C4-2B (cell line): ENCODE measurements around the gene PPP5C.
"Not testable (repeated sequence)": the region's sequence is repeated elsewhere in the genome, so short reads cannot be mapped to it uniquely, and the experiment has no call there.

Experiments
- H3K27ac ChIP-seq: fragments of 450-650 bp; 2 replicates; pipeline ENCODE4 v1.5.1; 2017
- ZFX ChIP-seq: fragments of 450-650 bp; IDR thresholded peaks from 2 replicates; pipeline ENCODE4 v1.6.1; 2017
- TF ChIP-seq, protein P1 (sequence below): fragments of 450-650 bp; conservative IDR thresholded peaks from 2 replicates; pipeline ENCODE4 v1.5.1; 2017; ENCODE audit warnings: mild to moderate bottlenecking

Gene PPP5C

DNA sequence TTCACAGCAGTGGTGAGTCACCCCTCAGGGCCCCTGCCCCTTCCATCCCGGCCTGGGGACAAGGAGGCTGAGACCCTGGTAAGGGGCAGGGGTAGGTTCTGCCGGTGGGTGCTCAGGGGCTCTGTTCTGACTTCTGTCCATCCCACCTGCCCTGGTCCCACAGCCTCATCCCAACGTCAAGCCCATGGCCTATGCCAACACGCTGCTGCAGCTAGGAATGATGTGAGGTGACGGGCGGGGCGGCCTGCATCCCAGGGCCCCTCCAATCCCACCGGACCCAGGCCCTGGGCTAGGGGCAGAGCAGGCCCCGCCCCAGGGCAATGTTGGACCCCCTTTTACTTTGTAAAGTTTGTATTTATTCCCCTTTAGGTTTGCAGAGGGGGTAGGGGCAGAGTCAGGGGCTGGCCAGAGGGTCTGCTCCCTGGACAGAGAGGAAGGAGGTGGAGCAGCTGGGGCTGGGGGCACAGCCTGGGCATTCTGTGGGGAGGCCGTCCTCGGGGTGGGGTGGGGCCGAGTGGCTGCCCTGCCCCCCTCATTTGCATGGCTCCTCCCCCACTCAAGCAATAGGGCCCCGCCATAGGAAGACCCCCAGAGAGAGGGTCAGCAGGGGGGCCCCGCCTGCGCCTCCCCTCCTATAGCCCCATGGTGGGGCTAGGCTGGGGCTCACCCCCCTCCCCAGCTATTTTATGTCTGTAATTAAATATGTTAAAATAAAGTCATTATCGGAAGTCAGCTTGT, 43.4 kb downstream of the PPP5C start:
- no peak overlapping the region for H3K27ac ChIP-seq
- TF ChIP-seq ZFX: no peak
- TF ChIP-seq, protein P1, sequence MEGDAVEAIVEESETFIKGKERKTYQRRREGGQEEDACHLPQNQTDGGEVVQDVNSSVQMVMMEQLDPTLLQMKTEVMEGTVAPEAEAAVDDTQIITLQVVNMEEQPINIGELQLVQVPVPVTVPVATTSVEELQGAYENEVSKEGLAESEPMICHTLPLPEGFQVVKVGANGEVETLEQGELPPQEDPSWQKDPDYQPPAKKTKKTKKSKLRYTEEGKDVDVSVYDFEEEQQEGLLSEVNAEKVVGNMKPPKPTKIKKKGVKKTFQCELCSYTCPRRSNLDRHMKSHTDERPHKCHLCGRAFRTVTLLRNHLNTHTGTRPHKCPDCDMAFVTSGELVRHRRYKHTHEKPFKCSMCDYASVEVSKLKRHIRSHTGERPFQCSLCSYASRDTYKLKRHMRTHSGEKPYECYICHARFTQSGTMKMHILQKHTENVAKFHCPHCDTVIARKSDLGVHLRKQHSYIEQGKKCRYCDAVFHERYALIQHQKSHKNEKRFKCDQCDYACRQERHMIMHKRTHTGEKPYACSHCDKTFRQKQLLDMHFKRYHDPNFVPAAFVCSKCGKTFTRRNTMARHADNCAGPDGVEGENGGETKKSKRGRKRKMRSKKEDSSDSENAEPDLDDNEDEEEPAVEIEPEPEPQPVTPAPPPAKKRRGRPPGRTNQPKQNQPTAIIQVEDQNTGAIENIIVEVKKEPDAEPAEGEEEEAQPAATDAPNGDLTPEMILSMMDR: no peak

DNA sequence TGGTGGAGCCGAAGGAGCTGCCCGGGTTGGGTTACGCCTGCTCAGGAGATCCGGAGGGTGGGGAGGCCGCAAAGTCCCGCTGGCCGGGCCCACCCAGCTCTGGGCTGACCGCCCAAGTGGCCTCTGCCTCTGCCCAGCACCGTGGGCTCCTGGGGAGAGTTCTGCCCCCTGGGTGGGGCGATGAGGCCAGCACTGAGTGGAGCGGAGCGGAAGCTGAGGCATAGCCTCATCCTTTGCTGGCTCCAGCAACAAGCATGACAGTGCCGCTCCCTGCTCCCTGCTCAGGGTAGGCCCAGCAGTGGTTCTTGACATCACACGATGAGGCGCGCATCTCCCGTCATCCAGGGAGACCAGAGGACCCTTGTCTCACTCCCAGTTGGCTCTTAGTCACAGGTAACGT, 44.0 kb downstream of the PPP5C start:
- no peak for TF ChIP-seq ZFX
- no peak overlapping the region for H3K27ac ChIP-seq

DNA sequence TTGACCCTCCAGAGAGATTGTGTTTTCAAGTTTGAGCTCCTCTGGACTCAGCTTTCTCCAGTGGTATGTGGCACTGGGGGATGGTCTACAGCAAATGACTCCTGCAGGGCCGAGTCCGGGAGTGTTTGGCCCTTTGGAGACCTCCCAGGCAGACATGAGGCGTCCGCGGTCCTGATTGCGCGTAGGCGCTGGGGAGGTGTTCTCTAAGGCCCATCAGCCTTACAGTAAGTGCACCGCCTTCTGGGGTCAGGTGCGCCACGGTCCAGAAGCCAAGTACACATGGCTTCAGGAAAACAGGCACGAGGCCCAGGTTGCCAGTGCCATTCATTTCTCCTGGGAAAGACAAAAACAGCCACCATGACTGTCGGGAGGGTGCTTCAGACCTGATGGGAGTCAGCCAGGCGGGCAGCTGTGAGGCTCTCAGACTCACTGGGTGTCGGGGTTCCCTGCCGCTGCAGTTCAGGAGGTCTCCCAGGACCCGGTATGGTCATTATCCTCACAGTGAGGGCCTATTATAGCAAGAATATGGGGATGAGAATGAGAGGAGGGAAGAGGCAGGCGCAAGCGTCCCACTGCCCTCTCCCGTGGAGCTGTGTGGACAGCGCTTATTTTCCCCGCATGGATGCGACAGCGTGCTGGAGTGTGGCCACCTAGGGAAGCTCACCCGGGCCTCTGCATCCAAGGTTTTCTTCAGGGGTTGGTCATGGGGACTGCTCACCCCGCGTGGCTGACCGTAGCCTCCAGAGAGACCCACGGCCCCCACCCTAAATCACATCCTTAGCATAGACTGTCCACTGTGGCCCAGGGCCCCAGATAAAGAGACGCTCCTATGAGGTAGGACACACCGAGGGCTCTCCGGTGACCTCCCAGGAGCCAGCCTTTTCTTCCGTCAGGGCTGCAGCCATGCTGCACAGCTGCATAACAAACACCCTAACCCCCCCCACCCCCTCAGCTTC, 44.7 kb downstream of the PPP5C start:
- TF ChIP-seq ZFX: no peak
- TF ChIP-seq, protein P1: no peak
- H3K27ac ChIP-seq: no peak overlapping the region

DNA sequence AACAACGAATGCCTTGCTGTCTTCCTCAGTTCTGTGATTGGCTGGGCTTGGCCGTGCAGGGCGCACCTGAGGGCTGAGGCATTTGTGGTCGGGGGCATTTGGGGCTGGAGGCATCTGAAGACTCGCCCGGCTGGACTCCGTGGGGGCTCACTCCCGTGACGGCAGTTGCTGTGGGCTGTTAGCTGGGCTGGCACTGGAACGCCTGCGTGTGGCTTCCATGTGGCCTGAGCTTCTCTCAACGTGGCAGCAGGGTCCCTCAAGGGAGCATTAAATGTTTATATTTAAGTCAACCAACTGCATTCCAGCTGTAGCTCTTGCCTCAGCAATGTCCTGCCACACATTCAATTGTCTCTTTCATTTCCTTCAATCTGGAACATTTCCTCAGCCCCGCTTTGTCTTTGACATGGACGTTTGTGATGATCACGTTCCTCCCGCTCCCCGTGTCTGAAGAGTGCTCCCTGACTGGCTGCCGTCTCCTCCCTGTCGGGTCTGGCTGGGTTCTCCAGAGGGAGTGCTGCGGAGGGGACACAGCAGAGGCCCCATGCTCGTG, 45.4 kb downstream of the PPP5C start:
- no peak overlapping the region for H3K27ac ChIP-seq
- TF ChIP-seq ZFX: no peak
- TF ChIP-seq, protein P1: no peak

DNA sequence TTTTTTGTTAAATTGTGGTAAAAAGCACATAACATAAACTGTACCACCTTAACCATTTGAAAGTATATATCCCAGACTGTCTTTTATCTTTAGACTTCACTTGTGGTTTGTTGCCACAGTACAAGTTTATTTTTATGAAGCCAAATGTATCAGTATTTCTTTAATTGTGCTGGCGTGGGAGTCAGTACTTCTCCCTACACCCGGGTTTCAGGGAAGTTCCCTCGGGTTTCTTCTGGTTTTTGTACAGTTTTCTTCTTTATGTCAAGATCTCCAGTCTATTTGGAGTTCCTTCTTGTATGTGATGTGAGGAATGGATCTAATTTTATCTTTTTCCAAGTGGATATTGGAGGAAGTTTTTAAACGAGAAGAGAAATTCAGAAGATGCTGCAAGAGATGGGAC, 46.0 kb downstream of the PPP5C start:
- H3K27ac ChIP-seq: no peak overlapping the region

DNA sequence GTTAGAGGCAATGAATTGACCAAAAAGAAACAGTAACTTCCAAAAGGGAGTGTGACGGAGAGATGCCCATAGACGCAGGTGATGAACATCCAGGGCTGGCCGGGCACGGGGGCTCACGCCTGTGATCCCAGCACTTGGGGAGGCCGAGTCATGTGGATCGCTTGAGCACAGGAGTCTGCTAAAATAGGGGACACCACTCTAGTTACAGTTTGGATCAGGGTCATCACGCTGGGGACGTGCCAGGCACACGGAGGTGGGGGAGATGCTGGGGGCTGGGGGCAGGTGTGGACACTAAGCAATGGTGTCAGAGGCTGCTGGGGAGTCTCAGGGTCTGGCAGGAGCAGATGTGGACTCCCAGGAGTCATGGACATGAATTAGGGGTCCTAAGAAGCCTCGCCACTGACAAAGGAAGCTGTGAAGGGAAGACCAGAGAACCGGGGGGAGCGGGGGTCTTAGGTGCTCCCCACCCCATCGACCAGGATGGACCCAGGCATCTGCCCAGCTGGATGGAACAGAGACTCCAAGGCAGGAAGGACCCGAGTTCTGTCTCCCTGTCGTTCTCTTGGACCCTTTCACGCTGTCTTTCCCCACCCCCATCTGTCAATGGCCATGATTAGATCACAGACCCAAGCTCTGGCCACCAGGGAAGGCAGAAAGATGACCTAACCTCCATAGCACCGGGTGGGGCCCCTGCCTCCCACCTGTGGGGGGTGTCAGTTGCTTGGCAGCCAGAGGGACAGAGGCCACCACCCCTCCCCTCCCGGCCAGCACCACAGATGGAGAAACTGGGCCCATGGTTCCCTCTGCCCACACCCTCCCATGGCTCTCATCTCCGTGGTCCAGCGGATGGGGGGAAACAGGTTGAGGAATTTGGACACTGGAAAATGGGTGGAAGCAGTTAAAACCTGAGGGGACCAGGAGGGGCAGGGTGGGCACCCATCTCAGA, 46.8 kb downstream of the PPP5C start:
- H3K27ac ChIP-seq: no peak overlapping the region
- TF ChIP-seq, protein P1: no peak
- TF ChIP-seq ZFX: no peak

More for the DNA sequence above, 46.0 kb downstream of the PPP5C start:
- no peak for TF ChIP-seq ZFX
- TF ChIP-seq, protein P1: no peak

DNA sequence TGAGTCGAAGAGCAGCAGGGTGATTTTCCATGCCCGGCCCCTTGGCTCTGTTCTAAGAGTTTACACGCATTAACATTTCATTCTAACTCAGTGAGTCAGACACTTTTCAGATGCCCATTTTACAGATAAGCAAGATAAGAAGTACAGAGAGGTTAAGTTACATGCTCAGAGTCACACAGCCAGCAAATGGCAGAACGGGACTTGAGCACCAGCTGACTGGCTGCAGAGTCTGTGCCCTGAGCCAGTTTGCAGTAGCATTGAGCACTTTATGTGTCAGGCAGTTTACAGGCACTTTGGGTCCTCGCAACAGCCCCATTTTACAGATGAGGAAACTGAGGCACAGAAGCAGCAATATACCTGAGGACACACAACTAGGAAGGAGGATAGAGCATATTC, 47.5 kb downstream of the PPP5C start:
- no peak overlapping the region for H3K27ac ChIP-seq
- TF ChIP-seq, protein P1: no peak
- TF ChIP-seq ZFX: no peak

DNA sequence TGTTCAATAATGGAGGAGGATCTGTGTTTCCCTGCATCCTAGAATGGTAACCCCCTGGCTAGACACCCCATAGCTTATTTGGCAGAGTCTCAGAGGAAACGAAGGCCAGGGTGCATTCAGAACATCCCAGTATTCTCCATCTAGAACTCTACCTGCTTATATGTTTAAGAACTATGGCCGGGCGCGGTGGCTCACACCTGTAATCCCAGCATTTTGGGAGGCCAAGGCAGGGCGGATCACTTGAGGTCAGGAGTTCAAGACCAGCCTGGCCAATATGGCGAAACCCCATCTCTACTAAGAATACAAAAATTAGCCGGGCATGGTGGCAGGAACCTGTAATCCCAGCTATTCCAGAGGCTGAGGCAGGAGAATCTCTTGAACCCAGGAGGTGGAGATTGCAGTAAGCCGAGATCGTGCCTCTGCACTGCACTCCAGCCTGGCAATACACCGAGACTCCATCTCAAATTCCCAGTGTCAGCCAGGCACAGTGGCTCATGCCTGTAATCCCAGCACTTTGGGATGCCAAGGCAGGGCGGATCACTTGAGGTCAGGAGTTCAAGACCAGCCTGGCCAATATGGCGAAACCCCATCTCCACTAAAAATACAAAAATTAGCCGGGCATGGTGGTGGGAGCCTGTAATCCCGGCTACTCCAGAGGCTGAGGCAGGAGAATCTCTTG, 51.1 kb downstream of the PPP5C start:
- not testable (repeated sequence) for H3K27ac ChIP-seq
